ENCODE measurements around the gene ACVR1. TPM values are rescaled to one million over a fixed set of nuclear protein-coding genes. Genes with fewer than 3 reads are reported as not detected.

ACVR1 gene
- total RNA-seq, 1 experiment from 2014 or later: 27.6 TPM

DNA sequence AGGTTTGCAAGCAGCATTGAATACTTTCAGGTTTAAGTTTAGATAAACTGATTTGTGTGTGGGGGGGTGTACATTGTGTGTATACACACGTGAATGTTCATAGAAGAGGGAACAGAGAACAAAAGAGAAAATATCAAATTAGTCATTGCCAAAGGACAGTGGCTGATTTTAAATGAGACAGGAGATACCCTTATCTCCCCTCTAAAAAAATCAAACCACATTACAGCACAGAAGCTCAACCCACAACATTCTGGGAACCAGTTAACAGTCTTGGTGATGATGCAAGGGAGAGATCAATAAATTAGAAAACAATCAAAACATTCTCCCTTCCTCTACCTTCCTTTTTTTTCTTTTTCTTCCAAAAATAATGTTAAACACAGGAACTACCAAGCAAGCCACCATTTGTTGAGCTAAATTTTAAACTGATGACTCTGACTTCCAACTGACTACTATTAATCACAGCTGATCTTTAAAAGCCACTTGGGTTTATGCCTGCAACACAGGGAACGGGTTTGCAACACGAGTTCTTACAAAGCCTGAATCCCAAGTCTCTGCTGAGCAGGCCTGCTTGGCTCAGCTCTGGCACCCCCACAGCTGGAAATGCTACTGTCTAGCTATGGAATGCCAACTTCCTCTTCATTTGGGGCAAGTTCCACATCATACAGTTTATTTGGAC lies 128.3 kb downstream of the ACVR1 start:
- in situ Hi-C loops (cut with HindIII; ENCODE audit: low pct_unique_long_range_greater_than_20kb, low sequenced_read_pairs) (no loop called here), intact Hi-C loops (cut with micrococcal nuclease; ENCODE audit: unreplicated experiment) (no loop called here)

DNA sequence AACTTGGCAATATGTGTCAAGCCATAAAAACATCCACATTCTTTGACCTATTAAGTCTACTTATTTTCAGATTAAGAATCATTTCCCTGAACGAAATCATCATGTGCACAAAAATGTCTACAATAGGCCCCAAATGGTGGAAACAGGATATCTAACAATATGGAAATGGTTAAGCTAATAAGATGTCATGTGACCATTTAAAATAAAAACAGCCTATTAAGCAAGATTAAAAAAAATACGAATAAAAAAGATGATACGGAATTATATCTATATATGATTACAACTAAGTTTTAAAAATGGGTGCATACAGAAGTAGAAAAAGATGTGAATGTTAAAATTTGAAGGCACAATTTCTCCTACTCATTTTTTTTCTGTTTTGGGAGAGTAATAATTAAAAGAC lies 128.8 kb downstream of the ACVR1 start:
- Histone ChIP-seq H3K9me3 (ENCODE audit: control insufficient read depth, insufficient read depth, low read depth, low read length) (no peaks in the 10 kb centered on the region), H3K27ac (ENCODE audit: low read length) (no peak overlapping the region), H3K36me3 (ENCODE audit: control insufficient read depth, insufficient read depth, low read length) (no peaks in the 10 kb centered on the region; the same call in 1 of the 2 replicates), H3K27me3 (ENCODE audit: control insufficient read depth, insufficient read depth, low read length) (no peaks in the 10 kb centered on the region), H3K4me3 (ENCODE audit: low read depth in 2 of 2, low read length in 2 of 2) (no peak overlapping the region), H3K4me1 (ENCODE audit: control insufficient read depth, insufficient read depth, low read length) (no peaks in the 10 kb centered on the region)
- ATAC-seq (no peak), DNase-seq (ENCODE audit: low read depth, low spot score) (no peak)
- BruUV-seq (replicated peaks): no TSS peak
- TF ChIP-seq SIN3A (IDR thresholded peaks at IDR 0.05; ENCODE audit: borderline replicate concordance, insufficient read depth, low read depth, low read length) (no peak), POLR2AphosphoS5 (IDR thresholded peaks at IDR 0.05; ENCODE audit: low read depth, low read length) (no peak), CTCF (IDR thresholded peaks at IDR 0.05) (no peak), TCF7L2 (IDR thresholded peaks at IDR 0.05; ENCODE audit: low read depth, low read length) (no peak)
- TF ChIP-seq, protein P1, sequence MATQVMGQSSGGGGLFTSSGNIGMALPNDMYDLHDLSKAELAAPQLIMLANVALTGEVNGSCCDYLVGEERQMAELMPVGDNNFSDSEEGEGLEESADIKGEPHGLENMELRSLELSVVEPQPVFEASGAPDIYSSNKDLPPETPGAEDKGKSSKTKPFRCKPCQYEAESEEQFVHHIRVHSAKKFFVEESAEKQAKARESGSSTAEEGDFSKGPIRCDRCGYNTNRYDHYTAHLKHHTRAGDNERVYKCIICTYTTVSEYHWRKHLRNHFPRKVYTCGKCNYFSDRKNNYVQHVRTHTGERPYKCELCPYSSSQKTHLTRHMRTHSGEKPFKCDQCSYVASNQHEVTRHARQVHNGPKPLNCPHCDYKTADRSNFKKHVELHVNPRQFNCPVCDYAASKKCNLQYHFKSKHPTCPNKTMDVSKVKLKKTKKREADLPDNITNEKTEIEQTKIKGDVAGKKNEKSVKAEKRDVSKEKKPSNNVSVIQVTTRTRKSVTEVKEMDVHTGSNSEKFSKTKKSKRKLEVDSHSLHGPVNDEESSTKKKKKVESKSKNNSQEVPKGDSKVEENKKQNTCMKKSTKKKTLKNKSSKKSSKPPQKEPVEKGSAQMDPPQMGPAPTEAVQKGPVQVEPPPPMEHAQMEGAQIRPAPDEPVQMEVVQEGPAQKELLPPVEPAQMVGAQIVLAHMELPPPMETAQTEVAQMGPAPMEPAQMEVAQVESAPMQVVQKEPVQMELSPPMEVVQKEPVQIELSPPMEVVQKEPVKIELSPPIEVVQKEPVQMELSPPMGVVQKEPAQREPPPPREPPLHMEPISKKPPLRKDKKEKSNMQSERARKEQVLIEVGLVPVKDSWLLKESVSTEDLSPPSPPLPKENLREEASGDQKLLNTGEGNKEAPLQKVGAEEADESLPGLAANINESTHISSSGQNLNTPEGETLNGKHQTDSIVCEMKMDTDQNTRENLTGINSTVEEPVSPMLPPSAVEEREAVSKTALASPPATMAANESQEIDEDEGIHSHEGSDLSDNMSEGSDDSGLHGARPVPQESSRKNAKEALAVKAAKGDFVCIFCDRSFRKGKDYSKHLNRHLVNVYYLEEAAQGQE (IDR thresholded peaks at IDR 0.05; ENCODE audit: insufficient read depth in 1 of 2, low read depth in 2 of 2, low read length in 1 of 2): no peak
- intact Hi-C loops (cut with micrococcal nuclease; ENCODE audit: unreplicated experiment) (no loop called here), in situ Hi-C loops (cut with HindIII; ENCODE audit: low pct_unique_long_range_greater_than_20kb, low sequenced_read_pairs) (no loop called here)
- POLR2A ChIA-PET: no interaction called here
- CTCF ChIA-PET: no interaction called here

More for the DNA sequence above, 128.3 kb downstream of the ACVR1 start:
- Histone ChIP-seq H3K4me1 (ENCODE audit: control insufficient read depth, insufficient read depth, low read length) (no peaks in the 10 kb centered on the region), H3K27me3 (ENCODE audit: control insufficient read depth, insufficient read depth, low read length) (no peaks in the 10 kb centered on the region), H3K36me3 (ENCODE audit: control insufficient read depth, insufficient read depth, low read length) (no peaks in the 10 kb centered on the region; the same call in 1 of the 2 replicates), H3K27ac (ENCODE audit: low read length) (no peak overlapping the region), H3K4me3 (ENCODE audit: low read depth in 2 of 2, low read length in 2 of 2) (no peak overlapping the region), H3K9me3 (ENCODE audit: control insufficient read depth, insufficient read depth, low read depth, low read length) (no peaks in the 10 kb centered on the region)
- CTCF ChIA-PET: no interaction called here
- ATAC-seq: no peak
- DNase-seq (ENCODE audit: low read depth, low spot score): no peak
- BruUV-seq (replicated peaks): no TSS peak
- TF ChIP-seq, protein P1 (IDR thresholded peaks at IDR 0.05; ENCODE audit: insufficient read depth in 1 of 2, low read depth in 2 of 2, low read length in 1 of 2): no peak
- TF ChIP-seq POLR2AphosphoS5 (IDR thresholded peaks at IDR 0.05; ENCODE audit: low read depth, low read length) (no peak), CTCF (IDR thresholded peaks at IDR 0.05) (no peak), SIN3A (IDR thresholded peaks at IDR 0.05; ENCODE audit: borderline replicate concordance, insufficient read depth, low read depth, low read length) (no peak), TCF7L2 (IDR thresholded peaks at IDR 0.05; ENCODE audit: low read depth, low read length) (no peak)
- POLR2A ChIA-PET: interaction anchor here (0.6 kb wide), 1 partner anchor 1662 kb away, joined by 3 read pairs; no protein-coding TSS in a partner anchor

Measured in Panc1 (cell line).